ENCODE data around the gene PAGR1. TPM values are rescaled to one million over a fixed set of nuclear protein-coding genes. Genes with fewer than 3 reads are reported as not detected.

The PAGR1 gene
- total and polyA plus RNA-seq, 2 donors (not counting 1 experiment from before 2014, with no cell fraction given) = 17.8 to 28.4 TPM

DNA sequence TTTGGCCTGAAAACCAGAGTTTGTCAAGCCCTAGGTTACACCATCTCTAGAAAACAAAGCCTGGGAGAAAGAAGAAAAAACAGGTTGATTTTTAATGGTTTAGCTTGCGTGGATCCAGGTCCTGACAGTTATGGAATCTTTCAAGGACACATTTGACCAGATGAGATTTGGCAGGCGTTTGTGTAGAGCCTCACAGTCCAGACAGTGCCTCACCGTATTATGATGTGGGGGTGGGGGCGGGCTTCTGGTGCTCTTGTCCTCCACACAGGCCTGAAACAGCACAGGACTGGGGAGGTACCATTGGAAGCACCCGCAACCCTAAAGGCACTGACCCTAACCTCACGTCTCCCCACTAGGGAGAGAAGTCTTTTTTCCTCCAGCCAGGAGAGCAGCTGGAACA is 23.9 kb downstream of the PAGR1 start:
- Mint-ChIP-seq H3K9me3 (ENCODE audit: insufficient read depth) (no peaks in the 10 kb centered on the region), H3K27ac (no peak overlapping the region), H3K4me3 (no peak overlapping the region), H3K27me3 (no peaks in the 10 kb centered on the region), H3K4me1 (no peaks in the 10 kb centered on the region)
- Histone ChIP-seq H3K4me1 (ENCODE audit: control insufficient read depth in 2 of 2, insufficient read depth in 2 of 2, low read length in 2 of 2) (no peaks in the 10 kb centered on the region), H3K27me3 (replicated peaks in 1 of 4; ENCODE audit: control extremely low read depth in 1 of 4, control insufficient read depth in 3 of 4, insufficient read depth in 4 of 4, low read length in 3 of 4) (no peaks in the 10 kb centered on the region), H3K9me3 (ENCODE audit: control extremely low read depth in 1 of 3, control insufficient read depth in 2 of 3, insufficient read depth in 1 of 3, low read length in 2 of 3) (no peaks in the 10 kb centered on the region), H3K79me2 (ENCODE audit: control insufficient read depth, insufficient read depth, low read length) (no peaks in the 10 kb centered on the region), H2AFZ (ENCODE audit: insufficient read depth, low read depth, low read length, poor library complexity, severe bottlenecking) (no peak overlapping the region), H3K4me2 (replicated peaks; ENCODE audit: low read depth, low read length, poor library complexity, severe bottlenecking) (no peak overlapping the region), H3K9ac (ENCODE audit: low read length) (no peak overlapping the region), H3K36me3 (replicated peaks in 1 of 2; ENCODE audit: control extremely low read depth in 1 of 2, control insufficient read depth in 1 of 2, extremely low read depth in 1 of 2, insufficient read depth in 2 of 2, low read length in 1 of 2) (peaks cover 4 to 55% of the 10 kb centered on the region in 2 experiments), H4K20me1 (ENCODE audit: control insufficient read depth, insufficient read depth, low read length, poor library complexity, severe bottlenecking) (no peaks in the 10 kb centered on the region), H3K27ac (ENCODE audit: low read length in 2 of 2) (no peak overlapping the region), H3K4me3 (ENCODE audit: control extremely low read depth in 1 of 5, extremely low read depth in 1 of 5, insufficient read depth in 1 of 5, low read depth in 2 of 5, low read length in 4 of 5) (no peak overlapping the region)
- intact Hi-C loops (cut with micrococcal nuclease) = no loop called here
- ChIA-PET CTCF (interaction anchor here (1.2 to 1.3 kb wide), 2 partner anchors 8 to 10 kb away, joined by 4 read pairs; no protein-coding TSS in a partner anchor), POLR2A (interaction anchor here (0.8 kb wide), 1 partner anchor 20 kb away, joined by 3 read pairs; no protein-coding TSS in a partner anchor)
- DNase-seq = no peak
- no peak for ATAC-seq (ENCODE audit: low read depth)
- 96% methylated on average over 3 of the region's 6 CpGs for WGBS (ENCODE audit: insufficient coverage)
- no peak for TF ChIP-seq CTCF (IDR thresholded peaks at IDR 0.05)
- no peak for TF ChIP-seq EZH2 (IDR thresholded peaks at IDR 0.05; ENCODE audit: borderline replicate concordance, insufficient read depth, low read depth, low read length, poor library complexity, severe bottlenecking)

- no peak overlapping the region for H3K9ac ChIP-seq (ENCODE audit: low read length)
- POLR2A ChIA-PET = interaction anchor here (0.8 kb wide), 1 partner anchor 20 kb away, joined by 3 read pairs; no protein-coding TSS in a partner anchor
- Mint-ChIP-seq H3K4me1 (no peaks in the 10 kb centered on the region), H3K27ac (no peak overlapping the region), H3K4me3 (no peak overlapping the region), H3K27me3 (no peaks in the 10 kb centered on the region), H3K9me3 (ENCODE audit: insufficient read depth) (no peaks in the 10 kb centered on the region)
- intact Hi-C loops (cut with micrococcal nuclease) = no loop called here
- no peak for ATAC-seq (ENCODE audit: low read depth)
- H4K20me1 ChIP-seq (ENCODE audit: control insufficient read depth, insufficient read depth, low read length, poor library complexity, severe bottlenecking) = no peaks in the 10 kb centered on the region
- no peak for DNase-seq
- no peaks in the 10 kb centered on the region for H3K4me1 ChIP-seq (ENCODE audit: control insufficient read depth in 2 of 2, insufficient read depth in 2 of 2, low read length in 2 of 2)
- no peaks in the 10 kb centered on the region for H3K9me3 ChIP-seq (ENCODE audit: control extremely low read depth in 1 of 3, control insufficient read depth in 2 of 3, insufficient read depth in 1 of 3, low read length in 2 of 3)
- H3K36me3 ChIP-seq (replicated peaks in 1 of 2; ENCODE audit: control extremely low read depth in 1 of 2, control insufficient read depth in 1 of 2, extremely low read depth in 1 of 2, insufficient read depth in 2 of 2, low read length in 1 of 2) = peaks cover 1 to 55% of the 10 kb centered on the region in 2 experiments
- no peaks in the 10 kb centered on the region for H3K79me2 ChIP-seq (ENCODE audit: control insufficient read depth, insufficient read depth, low read length)
- TF ChIP-seq EZH2 (IDR thresholded peaks at IDR 0.05; ENCODE audit: borderline replicate concordance, insufficient read depth, low read depth, low read length, poor library complexity, severe bottlenecking) = no peak
- TF ChIP-seq CTCF (IDR thresholded peaks at IDR 0.05) = no peak
- H3K27ac ChIP-seq (ENCODE audit: low read length in 2 of 2) = no peak overlapping the region
- no peak overlapping the region for H2AFZ ChIP-seq (ENCODE audit: insufficient read depth, low read depth, low read length, poor library complexity, severe bottlenecking)
- 98% methylated on average over 9 of the region's 10 CpGs for WGBS (ENCODE audit: insufficient coverage)
- CTCF ChIA-PET = interaction anchor here (1.2 kb wide), 1 partner anchor 10 kb away, joined by 4 read pairs; no protein-coding TSS in a partner anchor
- H3K27me3 ChIP-seq (replicated peaks in 1 of 4; ENCODE audit: control extremely low read depth in 1 of 4, control insufficient read depth in 3 of 4, insufficient read depth in 4 of 4, low read length in 3 of 4) = no peaks in the 10 kb centered on the region
- H3K4me2 ChIP-seq (replicated peaks; ENCODE audit: low read depth, low read length, poor library complexity, severe bottlenecking) = no peak overlapping the region
- H3K4me3 ChIP-seq (ENCODE audit: control extremely low read depth in 1 of 5, extremely low read depth in 1 of 5, insufficient read depth in 1 of 5, low read depth in 2 of 5, low read length in 4 of 5) = no peak overlapping the region
These were observed 24.3 kb downstream of the PAGR1 start for GRCh38 chr16:29840240-29840639.
